Loucy (cell line): ENCODE data around the gene PDGFB.
"Not testable (repeated sequence)": the region's sequence is repeated elsewhere in the genome, so short reads cannot be mapped to it uniquely, and the experiment has no call there.

Experiments used
- H2AFZ ChIP-seq: fragments of 200-600 bp; sonication (generic); 2 replicates; pipeline ENCODE4 v1.6.0; 2016; ENCODE audit warnings: antibody characterized with exemption, mild to moderate bottlenecking, low read length, moderate library complexity
- H3F3A ChIP-seq: fragments of 200-600 bp; 2 replicates; pipeline ENCODE4 v1.6.0; 2016; ENCODE audit warnings: antibody characterized with exemption, low read depth, mild to moderate bottlenecking
- H3K27me3 ChIP-seq: fragments of 200-600 bp; sonication (generic); 2 replicates; pipeline ENCODE4 v1.6.1; 2014; ENCODE audit warnings: low read length, mild to moderate bottlenecking; ENCODE audit not compliant: insufficient read depth, poor library complexity, severe bottlenecking
- H3K36me3 ChIP-seq: fragments of 200-600 bp; sonication (generic); 2 replicates; pipeline ENCODE4 v1.6.1; 2016; ENCODE audit warnings: low read length; ENCODE audit not compliant: insufficient read depth
- H3K4me1 ChIP-seq: fragments of 200-600 bp; sonication (generic); 2 replicates; pipeline ENCODE4 v1.5.1; 2014; ENCODE audit warnings: low read length, mild to moderate bottlenecking; ENCODE audit not compliant: insufficient read depth, poor library complexity, severe bottlenecking
- H3K4me2 ChIP-seq: fragments of 200-600 bp; sonication (generic); 2 replicates; pipeline ENCODE4 v1.6.0; 2014; ENCODE audit warnings: antibody characterized with exemption, low read length, low read depth, mild to moderate bottlenecking; ENCODE audit not compliant: poor library complexity, severe bottlenecking
- H3K4me3 ChIP-seq: fragments of 200-600 bp; sonication (generic); 2 replicates; pipeline ENCODE4 v1.5.1; 2014; ENCODE audit warnings: low read length, mild to moderate bottlenecking, mixed read lengths; ENCODE audit not compliant: poor library complexity, severe bottlenecking
- H3K79me2 ChIP-seq: fragments of 200-600 bp; sonication (generic); 2 replicates; pipeline ENCODE4 v1.6.1; 2014; ENCODE audit warnings: low read length; ENCODE audit not compliant: insufficient read depth
- H3K9ac ChIP-seq: fragments of 200-600 bp; sonication (generic); 2 replicates; pipeline ENCODE4 v1.6.0; 2014; ENCODE audit warnings: mild to moderate bottlenecking, low read depth, low read length, moderate library complexity; ENCODE audit not compliant: poor library complexity, severe bottlenecking
- H3K9me2 ChIP-seq: fragments of 200-600 bp; sonication (generic); replicated peaks from 2 replicates; pipeline ENCODE4 v1.6.1; 2016; ENCODE audit warnings: low read depth, low read length, mixed read lengths
- H3K9me3 ChIP-seq: fragments of 200-600 bp; sonication (generic); 2 replicates; pipeline ENCODE4 v1.6.1; 2014; ENCODE audit warnings: mild to moderate bottlenecking, antibody characterized with exemption, low read length, low read depth; ENCODE audit not compliant: insufficient read depth
- H4K20me1 ChIP-seq: fragments of 200-600 bp; sonication (generic); 2 replicates; pipeline ENCODE4 v1.6.0; 2014; ENCODE audit warnings: antibody characterized with exemption, low read length, mild to moderate bottlenecking; ENCODE audit not compliant: insufficient read depth, poor library complexity, severe bottlenecking
- EZH2phosphoT487 ChIP-seq: fragments of 200-600 bp; IDR thresholded peaks from 2 replicates; pipeline ENCODE4 v1.6.1; 2018; ENCODE audit warnings: antibody characterized with exemption, mild to moderate bottlenecking, moderate library complexity, borderline replicate concordance
- TF ChIP-seq, protein P1 (sequence below): fragments of 200-600 bp; sonication (generic); conservative IDR thresholded peaks from 2 replicates; pipeline ENCODE4 v1.5.1; 2014; ENCODE audit warnings: mild to moderate bottlenecking, antibody characterized with exemption, low read length

Gene PDGFB

DNA sequence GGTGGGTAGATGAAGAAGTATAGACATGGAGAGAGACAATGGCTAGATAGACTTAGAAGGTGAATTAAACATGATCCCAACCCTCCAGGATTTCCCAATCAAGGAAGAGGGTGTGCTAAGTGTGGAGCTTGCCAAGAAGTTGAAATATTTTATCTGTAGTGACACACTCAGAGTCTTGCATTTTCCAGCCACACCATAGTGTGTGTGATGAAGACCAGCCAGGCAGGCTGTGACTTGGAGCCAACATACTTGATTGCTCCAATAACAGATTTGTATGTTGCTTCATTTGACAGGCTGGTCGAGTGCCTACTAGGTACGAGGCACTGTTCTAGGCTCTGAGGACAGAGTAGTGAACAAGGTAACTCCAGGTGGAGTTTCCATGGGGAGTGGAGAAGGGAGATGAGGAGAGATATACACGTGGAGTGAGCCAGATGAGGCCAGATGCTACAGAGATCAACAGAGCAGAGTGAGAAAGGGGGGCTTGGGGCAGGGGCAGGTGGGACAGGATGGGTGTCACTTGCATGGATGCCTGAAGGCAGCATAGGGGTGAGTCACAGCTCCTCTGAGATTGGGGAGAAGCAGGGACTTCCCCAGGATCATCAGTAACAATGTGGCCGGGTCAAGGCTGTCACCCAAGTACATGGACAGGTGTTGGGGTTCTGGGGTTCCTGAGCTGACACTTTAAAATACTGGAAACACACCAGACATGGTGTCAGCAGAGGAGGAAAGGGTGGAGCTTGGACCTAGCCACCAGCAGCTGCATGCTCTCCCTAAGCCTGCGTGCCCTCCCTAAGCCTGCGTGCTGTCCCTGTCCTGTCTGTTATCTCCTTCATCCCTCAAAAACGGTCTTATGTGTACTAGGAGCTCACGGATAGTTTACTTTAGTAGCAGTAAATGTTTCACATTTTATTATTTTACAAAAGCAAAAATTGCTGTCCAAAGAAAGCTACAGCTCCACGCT lies 23.6 kb downstream of the PDGFB start:
- Histone ChIP-seq H3K9ac (no peak overlapping the region), H3F3A (no peaks in the 10 kb centered on the region), H3K27me3 (peaks cover 16% of the 10 kb centered on the region), H3K9me3 (no peaks in the 10 kb centered on the region), H3K9me2 (no peaks in the 10 kb centered on the region), H3K4me1 (no peaks in the 10 kb centered on the region), H4K20me1 (no peaks in the 10 kb centered on the region), H3K4me2 (no peak overlapping the region), H3K79me2 (no peaks in the 10 kb centered on the region), H3K36me3 (no peaks in the 10 kb centered on the region), H3K4me3 (no peak overlapping the region), H2AFZ (no peak overlapping the region)
- no peak for TF ChIP-seq EZH2phosphoT487
- TF ChIP-seq, protein P1, sequence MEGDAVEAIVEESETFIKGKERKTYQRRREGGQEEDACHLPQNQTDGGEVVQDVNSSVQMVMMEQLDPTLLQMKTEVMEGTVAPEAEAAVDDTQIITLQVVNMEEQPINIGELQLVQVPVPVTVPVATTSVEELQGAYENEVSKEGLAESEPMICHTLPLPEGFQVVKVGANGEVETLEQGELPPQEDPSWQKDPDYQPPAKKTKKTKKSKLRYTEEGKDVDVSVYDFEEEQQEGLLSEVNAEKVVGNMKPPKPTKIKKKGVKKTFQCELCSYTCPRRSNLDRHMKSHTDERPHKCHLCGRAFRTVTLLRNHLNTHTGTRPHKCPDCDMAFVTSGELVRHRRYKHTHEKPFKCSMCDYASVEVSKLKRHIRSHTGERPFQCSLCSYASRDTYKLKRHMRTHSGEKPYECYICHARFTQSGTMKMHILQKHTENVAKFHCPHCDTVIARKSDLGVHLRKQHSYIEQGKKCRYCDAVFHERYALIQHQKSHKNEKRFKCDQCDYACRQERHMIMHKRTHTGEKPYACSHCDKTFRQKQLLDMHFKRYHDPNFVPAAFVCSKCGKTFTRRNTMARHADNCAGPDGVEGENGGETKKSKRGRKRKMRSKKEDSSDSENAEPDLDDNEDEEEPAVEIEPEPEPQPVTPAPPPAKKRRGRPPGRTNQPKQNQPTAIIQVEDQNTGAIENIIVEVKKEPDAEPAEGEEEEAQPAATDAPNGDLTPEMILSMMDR: no peak

DNA sequence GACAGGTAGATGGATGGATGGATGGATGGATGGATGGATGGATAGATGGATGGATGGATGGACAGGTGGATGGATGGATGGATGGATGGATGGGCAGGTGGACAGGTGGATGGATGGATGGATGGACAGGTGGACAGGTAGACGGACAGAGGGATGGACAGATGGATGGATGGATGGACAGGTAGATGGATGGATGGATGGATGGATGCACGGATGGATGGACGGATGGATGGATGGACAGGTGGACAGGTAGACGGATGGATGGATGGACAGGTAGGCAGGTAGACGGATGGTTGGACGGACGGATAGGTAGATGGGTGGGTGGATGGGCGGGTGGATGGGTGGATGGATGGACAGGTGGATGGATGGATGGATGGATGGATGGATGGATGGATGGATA lies 24.3 kb downstream of the PDGFB start:
- Histone ChIP-seq H2AFZ (no peak overlapping the region), H4K20me1 (no peaks in the 10 kb centered on the region), H3K9ac (no peak overlapping the region), H3K9me2 (no peaks in the 10 kb centered on the region), H3K9me3 (no peaks in the 10 kb centered on the region), H3F3A (no peaks in the 10 kb centered on the region), H3K4me1 (no peaks in the 10 kb centered on the region), H3K4me3 (no peak overlapping the region), H3K79me2 (no peaks in the 10 kb centered on the region), H3K36me3 (no peaks in the 10 kb centered on the region), H3K27me3 (peaks cover 16% of the 10 kb centered on the region), H3K4me2 (no peak overlapping the region)
- TF ChIP-seq, protein P1: no peak
- TF ChIP-seq EZH2phosphoT487: no peak

DNA sequence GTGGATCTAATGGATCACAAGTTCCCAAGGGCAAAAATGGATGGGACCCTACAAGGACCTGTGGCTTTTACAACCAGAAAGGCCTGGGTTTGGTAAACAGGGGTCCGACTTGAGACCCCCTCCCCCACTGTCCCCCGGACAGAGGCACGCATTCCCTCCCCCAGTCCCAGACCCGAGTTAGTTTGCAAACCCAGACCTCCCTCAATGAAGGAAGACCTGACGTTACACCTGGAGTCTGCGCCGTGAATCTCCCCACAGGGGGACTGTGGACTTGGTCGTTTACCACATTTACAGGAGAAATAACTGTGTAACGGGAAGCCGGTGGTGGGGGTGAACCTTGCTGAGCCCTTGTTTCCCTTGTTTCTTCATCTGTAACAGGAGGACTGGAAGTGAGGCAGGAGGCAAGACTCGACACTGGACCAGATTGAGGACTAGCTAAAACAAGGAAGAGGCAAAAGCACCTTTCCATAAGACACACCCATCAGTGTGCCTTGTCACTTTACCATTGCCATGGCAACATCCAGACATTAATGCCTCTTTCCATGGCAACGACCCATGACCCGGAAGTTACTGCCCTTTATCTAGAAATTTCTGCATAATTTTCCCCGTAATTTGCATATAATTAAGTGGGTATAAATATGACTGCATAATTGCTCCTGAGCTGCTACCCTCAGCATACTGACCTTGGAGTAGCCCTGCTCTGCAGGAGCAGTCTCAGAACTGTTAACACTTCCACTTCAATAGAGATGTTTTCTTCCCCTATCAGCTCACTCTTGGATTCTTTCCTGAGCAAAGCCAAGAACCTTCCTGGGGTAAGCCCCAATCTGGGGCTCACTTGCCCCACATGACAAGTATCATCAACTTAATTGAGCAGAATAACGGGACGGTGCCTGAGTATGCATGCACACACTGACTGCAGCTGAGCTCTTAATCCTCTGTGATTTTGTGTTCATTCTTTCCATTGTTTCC lies 25.4 kb downstream of the PDGFB start:
- Histone ChIP-seq H3F3A (no peaks in the 10 kb centered on the region), H3K27me3 (peaks cover 16% of the 10 kb centered on the region)
- no peak for TF ChIP-seq EZH2phosphoT487

DNA sequence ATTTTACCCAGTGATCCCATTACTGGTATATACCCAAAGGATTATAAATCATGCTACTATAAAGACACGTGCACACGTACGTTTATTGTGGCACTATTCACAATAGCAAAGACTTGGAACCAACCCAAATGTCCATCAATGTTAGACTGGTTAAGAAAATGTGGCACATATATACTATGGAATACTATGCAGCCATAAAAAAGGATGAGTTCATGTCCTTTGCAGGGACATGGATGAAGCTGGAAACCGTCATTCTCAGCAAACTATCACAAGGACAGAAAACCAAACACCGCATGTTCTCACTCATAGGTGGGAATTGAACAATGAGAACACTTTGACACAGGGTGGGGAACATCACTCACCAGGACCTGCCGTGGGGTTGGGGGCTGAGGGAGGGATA lies 26.4 kb downstream of the PDGFB start:
- not testable (repeated sequence) for H3K4me1 ChIP-seq

More for the DNA sequence above, 25.4 kb downstream of the PDGFB start:
- no peaks in the 10 kb centered on the region for H3K9me2 ChIP-seq
- no peak overlapping the region for H3K9ac ChIP-seq
- no peaks in the 10 kb centered on the region for H3K9me3 ChIP-seq
- no peaks in the 10 kb centered on the region for H3K79me2 ChIP-seq
- no peak overlapping the region for H3K4me3 ChIP-seq
- no peak overlapping the region for H2AFZ ChIP-seq
- no peaks in the 10 kb centered on the region for H3K36me3 ChIP-seq
- H3K4me2 ChIP-seq: no peak overlapping the region
- H3K4me1 ChIP-seq: no peaks in the 10 kb centered on the region
- no peaks in the 10 kb centered on the region for H4K20me1 ChIP-seq

More for the DNA sequence above, 26.4 kb downstream of the PDGFB start:
- not testable (repeated sequence) for H3K36me3 ChIP-seq, H3K9ac ChIP-seq, H3K4me2 ChIP-seq, H3F3A ChIP-seq, H4K20me1 ChIP-seq, H2AFZ ChIP-seq, H3K9me3 ChIP-seq, H3K9me2 ChIP-seq, H3K4me3 ChIP-seq, H3K79me2 ChIP-seq
- H3K27me3 ChIP-seq: peaks cover 12% of the 10 kb centered on the region
